HL-60 (cell line): ENCODE data around the gene PRAC2.

ENCODE experiments used
- DNase-seq, 2 experiments: peaks; one replicate each; pipeline ENCODE4 v3.0.0-alpha.2; 2010 to 2020; ENCODE audit warnings: low read depth in 1 of 2, low spot score in 1 of 2
- H3K27ac ChIP-seq: fragments of 250-450 bp; sonication (Bioruptor Pico); replicated peaks from 2 replicates; pipeline ENCODE4 v1.5.1; 2020; ENCODE audit warnings: mild to moderate bottlenecking, moderate library complexity
- H3K27me3 ChIP-seq: fragments of 250-450 bp; sonication (Bioruptor Pico); 2 replicates; pipeline ENCODE4 v1.5.1; 2021; ENCODE audit warnings: mild to moderate bottlenecking, moderate library complexity; ENCODE audit not compliant: insufficient read depth, poor library complexity, severe bottlenecking
- H3K4me3 ChIP-seq: replicated peaks from 2 replicates; pipeline ENCODE4 v1.5.1; 2011; ENCODE audit warnings: mild to moderate bottlenecking, control low read depth, low read length; ENCODE audit not compliant: insufficient read depth
- GABPA ChIP-seq: IDR thresholded peaks from 2 replicates; pipeline ENCODE4 v1.6.1; 2012; ENCODE audit warnings: low read depth
- POLR2AphosphoS5 ChIP-seq: IDR thresholded peaks from 2 replicates; pipeline ENCODE4 v1.6.1; 2012; ENCODE audit warnings: low read depth
- SPI1 ChIP-seq: IDR thresholded peaks from 2 replicates; pipeline ENCODE4 v1.6.1; 2012; ENCODE audit warnings: low read depth, mild to moderate bottlenecking, borderline replicate concordance
- TF ChIP-seq, protein P1 (sequence below): IDR thresholded peaks from one replicate; pipeline ENCODE4 v1.5.1; 2011; ENCODE audit warnings: low read length, control low read depth, inconsistent platforms; ENCODE audit not compliant: insufficient read depth
- TF ChIP-seq, protein P2 (sequence below): IDR thresholded peaks from 2 replicates; pipeline ENCODE4 v1.6.1; 2012; ENCODE audit warnings: low read depth; ENCODE audit not compliant: insufficient replicate concordance

PRAC2 gene

DNA sequence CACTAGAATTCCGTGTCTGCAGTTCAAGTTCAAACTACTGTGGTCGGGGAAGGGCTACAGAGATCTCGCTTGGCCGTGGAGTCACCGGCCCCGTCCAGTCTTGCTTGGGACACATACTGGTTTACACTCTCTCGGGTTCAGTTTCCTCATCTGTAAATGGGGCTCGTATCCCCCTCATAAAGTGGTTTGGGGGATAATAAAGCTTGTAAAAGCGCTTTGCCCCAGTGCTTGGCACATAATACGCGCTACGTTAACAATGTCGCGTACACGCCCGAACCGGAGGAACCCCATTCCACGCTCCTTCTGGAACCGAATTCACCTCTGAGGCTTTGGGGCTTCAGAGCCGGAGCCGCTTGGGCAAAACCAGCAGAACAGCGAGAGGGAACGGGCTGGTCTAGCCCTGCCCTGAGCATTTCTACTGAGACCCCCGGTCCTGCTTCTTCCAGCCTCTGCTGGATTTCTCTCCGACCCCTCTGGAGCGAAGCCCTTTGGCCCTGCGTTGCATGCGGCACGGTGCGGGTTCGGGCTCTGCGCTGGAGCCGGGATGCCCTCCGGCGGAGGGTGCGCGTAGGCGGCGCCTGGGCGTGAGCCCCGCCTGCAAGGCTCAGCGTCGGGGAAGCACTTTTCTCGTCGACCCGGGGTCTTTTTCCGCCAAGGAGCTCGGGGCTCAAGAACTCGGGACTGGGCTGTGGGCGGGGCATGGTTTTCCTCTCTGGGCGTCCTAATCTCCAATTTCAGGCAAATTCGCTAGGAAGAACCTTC, 31.7 kb downstream of the PRAC2 start:
- Histone ChIP-seq H3K27me3 (peaks cover 58% of the 10 kb centered on the region), H3K4me3 (no peak overlapping the region), H3K27ac (no peak overlapping the region)
- no peak for DNase-seq
- TF ChIP-seq POLR2AphosphoS5 (no peak), GABPA (no peak)
- TF ChIP-seq, protein P1, sequence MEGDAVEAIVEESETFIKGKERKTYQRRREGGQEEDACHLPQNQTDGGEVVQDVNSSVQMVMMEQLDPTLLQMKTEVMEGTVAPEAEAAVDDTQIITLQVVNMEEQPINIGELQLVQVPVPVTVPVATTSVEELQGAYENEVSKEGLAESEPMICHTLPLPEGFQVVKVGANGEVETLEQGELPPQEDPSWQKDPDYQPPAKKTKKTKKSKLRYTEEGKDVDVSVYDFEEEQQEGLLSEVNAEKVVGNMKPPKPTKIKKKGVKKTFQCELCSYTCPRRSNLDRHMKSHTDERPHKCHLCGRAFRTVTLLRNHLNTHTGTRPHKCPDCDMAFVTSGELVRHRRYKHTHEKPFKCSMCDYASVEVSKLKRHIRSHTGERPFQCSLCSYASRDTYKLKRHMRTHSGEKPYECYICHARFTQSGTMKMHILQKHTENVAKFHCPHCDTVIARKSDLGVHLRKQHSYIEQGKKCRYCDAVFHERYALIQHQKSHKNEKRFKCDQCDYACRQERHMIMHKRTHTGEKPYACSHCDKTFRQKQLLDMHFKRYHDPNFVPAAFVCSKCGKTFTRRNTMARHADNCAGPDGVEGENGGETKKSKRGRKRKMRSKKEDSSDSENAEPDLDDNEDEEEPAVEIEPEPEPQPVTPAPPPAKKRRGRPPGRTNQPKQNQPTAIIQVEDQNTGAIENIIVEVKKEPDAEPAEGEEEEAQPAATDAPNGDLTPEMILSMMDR, result no peak
- TF ChIP-seq, protein P2, sequence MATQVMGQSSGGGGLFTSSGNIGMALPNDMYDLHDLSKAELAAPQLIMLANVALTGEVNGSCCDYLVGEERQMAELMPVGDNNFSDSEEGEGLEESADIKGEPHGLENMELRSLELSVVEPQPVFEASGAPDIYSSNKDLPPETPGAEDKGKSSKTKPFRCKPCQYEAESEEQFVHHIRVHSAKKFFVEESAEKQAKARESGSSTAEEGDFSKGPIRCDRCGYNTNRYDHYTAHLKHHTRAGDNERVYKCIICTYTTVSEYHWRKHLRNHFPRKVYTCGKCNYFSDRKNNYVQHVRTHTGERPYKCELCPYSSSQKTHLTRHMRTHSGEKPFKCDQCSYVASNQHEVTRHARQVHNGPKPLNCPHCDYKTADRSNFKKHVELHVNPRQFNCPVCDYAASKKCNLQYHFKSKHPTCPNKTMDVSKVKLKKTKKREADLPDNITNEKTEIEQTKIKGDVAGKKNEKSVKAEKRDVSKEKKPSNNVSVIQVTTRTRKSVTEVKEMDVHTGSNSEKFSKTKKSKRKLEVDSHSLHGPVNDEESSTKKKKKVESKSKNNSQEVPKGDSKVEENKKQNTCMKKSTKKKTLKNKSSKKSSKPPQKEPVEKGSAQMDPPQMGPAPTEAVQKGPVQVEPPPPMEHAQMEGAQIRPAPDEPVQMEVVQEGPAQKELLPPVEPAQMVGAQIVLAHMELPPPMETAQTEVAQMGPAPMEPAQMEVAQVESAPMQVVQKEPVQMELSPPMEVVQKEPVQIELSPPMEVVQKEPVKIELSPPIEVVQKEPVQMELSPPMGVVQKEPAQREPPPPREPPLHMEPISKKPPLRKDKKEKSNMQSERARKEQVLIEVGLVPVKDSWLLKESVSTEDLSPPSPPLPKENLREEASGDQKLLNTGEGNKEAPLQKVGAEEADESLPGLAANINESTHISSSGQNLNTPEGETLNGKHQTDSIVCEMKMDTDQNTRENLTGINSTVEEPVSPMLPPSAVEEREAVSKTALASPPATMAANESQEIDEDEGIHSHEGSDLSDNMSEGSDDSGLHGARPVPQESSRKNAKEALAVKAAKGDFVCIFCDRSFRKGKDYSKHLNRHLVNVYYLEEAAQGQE, result no peak

DNA sequence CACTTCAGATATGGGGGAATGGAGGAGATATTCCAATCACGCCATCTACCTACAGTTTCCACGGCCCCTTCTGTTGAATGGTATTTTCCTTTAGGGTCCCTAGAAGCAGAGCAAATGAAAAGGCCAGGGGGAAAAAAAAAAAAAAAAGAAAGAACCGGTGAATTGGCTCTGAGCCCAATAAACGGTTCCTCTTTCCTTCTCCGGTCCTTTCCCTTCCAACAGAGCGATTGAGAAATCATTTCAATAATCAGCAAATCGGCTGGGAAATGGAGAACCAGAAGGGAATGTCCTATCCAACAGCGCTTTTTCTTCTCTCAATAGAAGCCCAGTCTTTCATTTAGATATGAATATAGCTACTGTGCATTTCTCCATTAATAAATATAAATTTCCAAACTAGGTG, 32.4 kb downstream of the PRAC2 start:
- Histone ChIP-seq H3K4me3 (no peak overlapping the region), H3K27me3 (peaks cover 51% of the 10 kb centered on the region), H3K27ac (no peak overlapping the region)
- DNase-seq, result peak in 1 of 2 experiments; percentile 5
- no peak for TF ChIP-seq GABPA
- peak; percentile 46; the same call in 1 of the 2 replicates for TF ChIP-seq SPI1
- TF ChIP-seq, protein P1, result no peak

DNA sequence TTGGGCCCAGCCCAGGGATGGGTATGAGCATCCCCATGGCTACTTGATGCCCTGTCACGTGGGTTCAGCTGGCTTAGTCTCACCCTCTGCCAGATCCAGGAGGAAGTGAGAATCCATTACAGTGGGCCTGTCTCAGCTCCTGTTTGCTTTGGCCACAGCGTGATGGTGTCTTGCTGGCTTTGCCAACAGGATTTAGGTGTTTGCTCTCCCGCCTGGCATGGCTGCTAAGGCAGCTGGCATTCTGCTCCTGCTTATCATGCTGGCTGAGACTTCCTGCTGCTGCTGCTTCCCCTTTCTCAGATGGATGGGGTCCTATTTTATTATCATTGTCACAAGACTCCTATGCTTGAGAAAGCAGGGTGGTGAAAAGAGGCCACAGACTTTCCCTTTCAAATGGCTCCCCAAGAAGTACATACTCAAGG, 33.9 kb downstream of the PRAC2 start:
- TF ChIP-seq SPI1, result peak; percentile 27; the same call in 1 of the 2 replicates
- TF ChIP-seq, protein P1, result no peak
- peaks cover 38% of the 10 kb centered on the region for H3K27me3 ChIP-seq
- no peak overlapping the region for H3K4me3 ChIP-seq
- H3K27ac ChIP-seq, result no peak overlapping the region
- DNase-seq, result peak in 1 of 2 experiments; percentile 11

DNA sequence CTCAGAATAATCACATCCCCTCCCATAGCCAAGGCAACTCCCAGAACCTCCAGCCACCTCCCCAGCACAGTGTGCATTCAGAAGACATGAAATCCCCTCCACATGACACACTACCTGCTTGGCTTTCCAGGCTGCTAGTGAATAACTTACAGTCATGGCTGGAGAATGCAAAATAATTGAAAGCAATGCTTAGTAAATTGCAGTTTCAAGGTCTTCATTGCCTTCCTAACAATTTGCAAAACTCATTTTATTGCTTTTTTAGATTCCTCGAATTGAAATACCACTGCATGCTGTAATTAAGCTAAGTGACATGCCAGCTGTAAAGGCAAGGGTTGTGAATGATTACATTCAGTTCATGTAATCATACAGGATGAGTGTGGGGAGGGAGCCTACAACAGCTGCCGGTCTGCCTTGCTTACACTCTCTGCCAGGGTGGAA, 34.6 kb downstream of the PRAC2 start:
- TF ChIP-seq POLR2AphosphoS5 (no peak), GABPA (no peak), SPI1 (no peak)
- TF ChIP-seq, protein P1, result no peak
- TF ChIP-seq, protein P2, result no peak
- H3K27me3 ChIP-seq, result peaks cover 31% of the 10 kb centered on the region
- no peak overlapping the region for H3K4me3 ChIP-seq
- DNase-seq, result no peak
- H3K27ac ChIP-seq, result no peak overlapping the region
